HS-27A (cell line): Measurements from ENCODE around the gene TNFSF15.
A peak's percentile ranks its signal among the peaks of the same experiment; 100 is the strongest.

ENCODE experiments used
- DNase-seq: peaks from one replicate; pipeline ENCODE4 v3.0.0-alpha.2; 2012; ENCODE audit warnings: low read depth, missing footprints

The TNFSF15 gene

GRCh38 chr9:114787781-114788498, 17.9 kb downstream of the TNFSF15 start:
- no peak for DNase-seq

- DNase-seq: no peak
Observed at GRCh38 chr9:114787214-114787613, 18.6 kb downstream of the TNFSF15 start.

GRCh38 chr9:114785866-114786650, 19.8 kb downstream of the TNFSF15 start:
- DNase-seq: no peak

- no peak for DNase-seq
Observed at GRCh38 chr9:114784721-114785279, 21.0 kb downstream of the TNFSF15 start.

- DNase-seq: no peak
Observed at GRCh38 chr9:114782586-114782985, 23.3 kb downstream of the TNFSF15 start.

GRCh38 chr9:114779352-114779845, 26.4 kb downstream of the TNFSF15 start:
- peak; percentile 57 for DNase-seq

GRCh38 chr9:114777821-114778609, 27.8 kb downstream of the TNFSF15 start:
- DNase-seq: no peak

GRCh38 chr9:114776683-114777399, 29.0 kb downstream of the TNFSF15 start:
- DNase-seq: no peak

- DNase-seq: no peak
Observed at GRCh38 chr9:114775981-114776380, 29.9 kb downstream of the TNFSF15 start.

- DNase-seq: no peak
Observed at GRCh38 chr9:114775121-114775520, 30.7 kb downstream of the TNFSF15 start.

GRCh38 chr9:114774524-114774923, 31.3 kb downstream of the TNFSF15 start:
- DNase-seq: no peak

- no peak for DNase-seq
Observed at GRCh38 chr9:114771889-114772288, 34.0 kb downstream of the TNFSF15 start.

GRCh38 chr9:114770991-114771390, 34.8 kb downstream of the TNFSF15 start:
- DNase-seq: no peak

- no peak for DNase-seq
Observed at GRCh38 chr9:114769624-114770023, 36.2 kb downstream of the TNFSF15 start.

GRCh38 chr9:114763220-114763619, 42.6 kb downstream of the TNFSF15 start:
- no peak for DNase-seq

GRCh38 chr9:114761523-114761922, 44.3 kb downstream of the TNFSF15 start:
- DNase-seq: no peak

- no peak for DNase-seq
Observed at GRCh38 chr9:114759512-114760341, 46.1 kb downstream of the TNFSF15 start.

GRCh38 chr9:114757984-114758383, 47.9 kb downstream of the TNFSF15 start:
- DNase-seq: no peak

- no peak for DNase-seq
Observed at GRCh38 chr9:114757395-114757794, 48.4 kb downstream of the TNFSF15 start.

GRCh38 chr9:114756920-114757319, 48.9 kb downstream of the TNFSF15 start:
- DNase-seq: no peak

- DNase-seq: no peak
Observed at GRCh38 chr9:114754581-114754980, 51.3 kb downstream of the TNFSF15 start.
